A549 treated with GW870086 at 1 μM for 4 hours (cell line): ENCODE results near the gene SMIM33. TPM values are rescaled to one million over a fixed set of nuclear protein-coding genes. Genes with fewer than 3 reads are reported as not detected.

Source experiments
- total RNA-seq: library from RNA; stranded (reverse); fragments of 200-300 nt; extraction: Qiagen RNA extraction; gene quantifications from 5 replicates; pipeline ENCODE4 v1.2.3, GENCODE V29; 2022; ENCODE audit warnings: low read depth

The SMIM33 gene
- not detected in 5 replicates for total RNA-seq

GRCh38 chr5:139470821-139471300, at the start of gene SMIM33:
SMIM33 (plus strand) TSS chr5:139471004; CDS start chr5:139471122, 118 bp downstream.

GRCh38 chr5:139439013-139439903, 31.5 kb upstream of the SMIM33 start, which contains the start of gene DNAJC18:
DNAJC18 (minus strand) TSS chr5:139439525; CDS start chr5:139439445, 80 bp downstream.

GRCh38 chr5:139462586-139463276, 8.1 kb upstream of the SMIM33 start, which contains the start of gene ECSCR:
ECSCR (minus strand) TSS chr5:139462743; CDS start chr5:139462670, 73 bp downstream.

GRCh38 chr5:139482050-139482889, 11.5 kb downstream of the SMIM33 start, which contains the start of gene STING1:
STING1 (minus strand) TSS chr5:139482758; CDS start chr5:139481704, 1,054 bp downstream.

Other genes starting within 250 kb of the SMIM33 start
- gene MATR3, start 177.3 kb upstream of the SMIM33 start, total RNA-seq: 145 to 215 TPM (median 178 TPM) in 5 replicates
- gene PAIP2, start 129.2 kb upstream of the SMIM33 start, total RNA-seq: 81.2 to 92.6 TPM (median 82.0 TPM) in 5 replicates
- gene SLC23A1, start 87.7 kb upstream of the SMIM33 start, total RNA-seq: 1.3 to 1.9 TPM (median 1.4 TPM) in 5 replicates
- gene MZB1, start 81.1 kb upstream of the SMIM33 start, total RNA-seq: 0.10 TPM in 1 of 5 replicates, not detected in the others
- 0.17 to 0.31 TPM (median 0.25 TPM) in 5 replicates for gene PROB1, start 75.9 kb upstream of the SMIM33 start, total RNA-seq
- gene SPATA24, start 66.9 kb upstream of the SMIM33 start, total RNA-seq: 4.7 to 7.3 TPM (median 5.2 TPM) in 5 replicates
- 4.6 to 10.3 TPM (median 7.0 TPM) in 5 replicates for gene DNAJC18, start 31.5 kb upstream of the SMIM33 start, total RNA-seq
- gene ECSCR, start 8.3 kb upstream of the SMIM33 start, total RNA-seq: 0.29 TPM in 1 of 5 replicates, not detected in the others
- gene STING1, start 11.8 kb downstream of the SMIM33 start, total RNA-seq: 1.1 to 1.6 TPM (median 1.2 TPM) in 5 replicates
- 105 to 180 TPM (median 173 TPM) in 5 replicates for gene UBE2D2, start 90.3 kb downstream of the SMIM33 start, total RNA-seq
- gene CXXC5, start 177.3 kb downstream of the SMIM33 start, total RNA-seq: 18.1 to 23.1 TPM (median 22.8 TPM) in 5 replicates